Umbilical cord (tissue), 1 donor: ENCODE results near the gene COTL1. TPM values are rescaled to one million over a fixed set of nuclear protein-coding genes. Genes with fewer than 3 reads are reported as not detected.

Experiments used
- total RNA-seq: library from RNA; depleted of rRNA; stranded (reverse); fragments of >200 nt; gene quantifications from one replicate; pipeline ENCODE4 v1.2.3, GENCODE V29; 2014; ENCODE audit warnings: low replicate concordance; ENCODE audit not compliant: insufficient read depth

Gene COTL1
- total RNA-seq, 1 donor from 2014 or later = 101 TPM

Other genes with a start within 250 kb of the COTL1 start
- 1.7 TPM for gene ATP2C2, start 249.5 kb downstream of the COTL1 start, total RNA-seq
- 19.3 TPM for gene MEAK7, start 113.4 kb downstream of the COTL1 start, total RNA-seq
- 60.2 TPM for gene KLHL36, start 30.4 kb upstream of the COTL1 start, total RNA-seq
- gene USP10, start 81.9 kb upstream of the COTL1 start, total RNA-seq = 34.4 TPM
- 1,006 TPM for gene CRISPLD2, start 201.9 kb upstream of the COTL1 start, total RNA-seq